VCaP (cell line): Measurements from ENCODE around the gene KIAA1958.
"Not testable (repeated sequence)": the region's sequence is repeated elsewhere in the genome, so short reads cannot be mapped to it uniquely, and the experiment has no call there.

Source experiments
- H3K27ac ChIP-seq: fragments of 450-650 bp; 2 replicates; pipeline ENCODE4 v1.5.1; 2017
- CTCF ChIP-seq: fragments of 450-650 bp; conservative IDR thresholded peaks from 2 replicates; pipeline ENCODE4 v1.5.1; 2017; ENCODE audit warnings: mild to moderate bottlenecking, moderate library complexity

KIAA1958 gene

GRCh38 chr9:112502175-112502946 is 15.7 kb downstream of the KIAA1958 start:
- no peak overlapping the region; the same call in 1 of the 2 replicates for H3K27ac ChIP-seq
- TF ChIP-seq CTCF: no peak

- TF ChIP-seq CTCF: no peak
Measured at GRCh38 chr9:112503170-112503569, 16.5 kb downstream of the KIAA1958 start.

GRCh38 chr9:112505086-112505485 is 18.5 kb downstream of the KIAA1958 start:
- H3K27ac ChIP-seq: no peak overlapping the region
- no peak for TF ChIP-seq CTCF

More at GRCh38 chr9:112503170-112503569, 16.5 kb downstream of the KIAA1958 start:
- H3K27ac ChIP-seq: no peak overlapping the region

GRCh38 chr9:112505607-112506006 is 19.0 kb downstream of the KIAA1958 start:
- H3K27ac ChIP-seq: no peak overlapping the region
- no peak for TF ChIP-seq CTCF

GRCh38 chr9:112506571-112506970 is 19.9 kb downstream of the KIAA1958 start:
- H3K27ac ChIP-seq: no peak overlapping the region
- no peak for TF ChIP-seq CTCF

GRCh38 chr9:112507001-112507680 is 20.5 kb downstream of the KIAA1958 start:
- H3K27ac ChIP-seq: no peak overlapping the region
- no peak for TF ChIP-seq CTCF

GRCh38 chr9:112508377-112508776 is 21.8 kb downstream of the KIAA1958 start:
- H3K27ac ChIP-seq: no peak overlapping the region
- TF ChIP-seq CTCF: no peak

GRCh38 chr9:112512377-112512776 is 25.8 kb downstream of the KIAA1958 start:
- H3K27ac ChIP-seq: not testable (repeated sequence)
